ENCODE measurements around the gene INTS6L.

Gene INTS6L

DNA sequence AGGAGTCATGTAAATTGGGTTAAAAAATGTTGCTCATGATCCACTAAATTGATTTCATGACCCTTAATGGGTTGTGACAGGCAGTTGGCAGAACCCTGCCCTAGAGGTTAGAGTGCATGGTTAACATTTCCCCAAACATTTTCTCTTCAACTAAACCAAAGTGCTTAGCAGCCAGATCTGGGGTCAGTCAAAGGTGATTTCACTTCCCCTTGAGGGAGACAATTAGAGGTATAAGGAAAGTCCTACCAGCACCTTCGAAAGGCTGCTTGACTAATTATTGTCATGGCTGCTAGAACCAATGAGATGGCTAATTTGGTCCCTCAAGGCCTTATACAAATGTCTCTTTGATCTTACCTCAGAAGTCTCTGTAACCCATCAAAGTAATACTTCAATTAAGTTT is 30.9 kb upstream of the INTS6L start:
- no peak for DNase-seq (ENCODE audit: extremely low read depth, low read depth)
- TF ChIP-seq, protein P1, sequence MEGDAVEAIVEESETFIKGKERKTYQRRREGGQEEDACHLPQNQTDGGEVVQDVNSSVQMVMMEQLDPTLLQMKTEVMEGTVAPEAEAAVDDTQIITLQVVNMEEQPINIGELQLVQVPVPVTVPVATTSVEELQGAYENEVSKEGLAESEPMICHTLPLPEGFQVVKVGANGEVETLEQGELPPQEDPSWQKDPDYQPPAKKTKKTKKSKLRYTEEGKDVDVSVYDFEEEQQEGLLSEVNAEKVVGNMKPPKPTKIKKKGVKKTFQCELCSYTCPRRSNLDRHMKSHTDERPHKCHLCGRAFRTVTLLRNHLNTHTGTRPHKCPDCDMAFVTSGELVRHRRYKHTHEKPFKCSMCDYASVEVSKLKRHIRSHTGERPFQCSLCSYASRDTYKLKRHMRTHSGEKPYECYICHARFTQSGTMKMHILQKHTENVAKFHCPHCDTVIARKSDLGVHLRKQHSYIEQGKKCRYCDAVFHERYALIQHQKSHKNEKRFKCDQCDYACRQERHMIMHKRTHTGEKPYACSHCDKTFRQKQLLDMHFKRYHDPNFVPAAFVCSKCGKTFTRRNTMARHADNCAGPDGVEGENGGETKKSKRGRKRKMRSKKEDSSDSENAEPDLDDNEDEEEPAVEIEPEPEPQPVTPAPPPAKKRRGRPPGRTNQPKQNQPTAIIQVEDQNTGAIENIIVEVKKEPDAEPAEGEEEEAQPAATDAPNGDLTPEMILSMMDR (IDR thresholded peaks at IDR 0.05; ENCODE audit: low read depth, low read length, missing control alignments), result no peak
- no peak overlapping the region for H3K4me3 ChIP-seq (replicated peaks; ENCODE audit: low read depth, low read length)

DNA sequence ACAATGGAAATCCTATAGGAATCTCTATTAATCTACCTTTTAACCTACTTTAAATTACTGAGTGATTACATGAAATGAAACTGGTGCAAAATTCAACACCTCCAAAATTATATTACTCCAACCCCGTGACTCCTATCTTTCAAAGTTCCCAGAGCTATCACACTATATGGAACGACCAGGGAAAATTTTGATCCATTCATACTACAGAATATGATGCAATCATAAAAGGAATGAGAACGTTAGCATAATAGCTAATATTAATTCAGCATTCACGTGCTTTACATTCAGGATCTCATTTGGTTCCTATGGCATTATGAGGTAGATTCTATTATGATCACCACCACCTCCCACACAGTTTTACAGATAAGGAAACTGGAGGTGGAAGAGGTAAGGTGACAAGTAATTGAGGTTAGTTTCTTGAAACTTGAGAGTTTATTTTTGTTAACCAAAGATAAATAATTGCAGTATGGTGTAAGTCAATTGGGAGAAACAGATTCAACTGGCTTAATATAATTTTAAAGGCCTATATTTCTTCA is 29.4 kb upstream of the INTS6L start:
- DNase-seq (ENCODE audit: extremely low read depth, low read depth), result no peak
- TF ChIP-seq, protein P1 (IDR thresholded peaks at IDR 0.05; ENCODE audit: low read depth, low read length, missing control alignments), result no peak
- no peak overlapping the region for H3K4me3 ChIP-seq (replicated peaks; ENCODE audit: low read depth, low read length)

DNA sequence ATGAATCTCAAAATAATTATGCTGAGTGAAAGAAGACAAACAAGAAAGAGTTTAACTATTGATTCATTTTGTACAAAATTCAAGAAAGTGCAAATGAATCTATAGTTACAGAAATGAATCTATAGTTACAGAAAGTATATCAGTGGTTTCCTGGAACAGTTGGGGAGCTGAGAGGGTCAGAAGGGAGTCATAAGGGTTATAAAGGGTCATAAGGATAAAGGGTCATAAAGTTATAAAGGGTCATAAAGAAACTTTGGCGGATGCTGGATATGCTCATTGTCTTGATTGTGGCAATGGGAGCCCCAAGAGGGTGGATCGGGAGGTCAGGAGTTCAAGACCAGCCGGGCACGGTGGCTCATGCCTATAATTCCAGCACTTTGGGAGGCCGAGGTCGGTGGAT is 26.0 kb upstream of the INTS6L start:
- TF ChIP-seq, protein P1 (IDR thresholded peaks at IDR 0.05; ENCODE audit: low read depth, low read length, missing control alignments), result no peak
- DNase-seq (ENCODE audit: extremely low read depth, low read depth), result no peak
- H3K4me3 ChIP-seq (replicated peaks; ENCODE audit: low read depth, low read length), result no peak overlapping the region

DNA sequence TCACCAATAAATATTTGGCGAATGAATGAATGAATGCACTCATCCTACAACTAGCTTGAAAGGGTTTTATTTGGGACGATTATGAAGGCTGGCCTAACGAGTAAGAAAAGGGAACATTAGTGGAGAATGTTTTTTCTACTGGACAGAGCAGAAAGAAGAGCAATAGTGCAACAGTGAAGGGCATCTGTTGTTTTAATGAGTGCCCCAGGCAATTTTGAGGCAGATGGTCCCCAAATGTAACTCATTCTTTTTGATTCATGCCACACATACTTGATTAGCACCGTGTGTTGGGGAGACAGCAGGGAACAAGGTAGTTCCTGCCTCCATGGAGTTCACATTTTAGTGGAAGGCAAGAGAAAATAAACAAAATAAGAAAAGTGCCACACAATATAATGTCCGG is 22.7 kb upstream of the INTS6L start:
- H3K4me3 ChIP-seq (replicated peaks; ENCODE audit: low read depth, low read length), result no peak overlapping the region
- DNase-seq (ENCODE audit: extremely low read depth, low read depth), result no peak
- TF ChIP-seq, protein P1 (IDR thresholded peaks at IDR 0.05; ENCODE audit: low read depth, low read length, missing control alignments), result no peak

DNA sequence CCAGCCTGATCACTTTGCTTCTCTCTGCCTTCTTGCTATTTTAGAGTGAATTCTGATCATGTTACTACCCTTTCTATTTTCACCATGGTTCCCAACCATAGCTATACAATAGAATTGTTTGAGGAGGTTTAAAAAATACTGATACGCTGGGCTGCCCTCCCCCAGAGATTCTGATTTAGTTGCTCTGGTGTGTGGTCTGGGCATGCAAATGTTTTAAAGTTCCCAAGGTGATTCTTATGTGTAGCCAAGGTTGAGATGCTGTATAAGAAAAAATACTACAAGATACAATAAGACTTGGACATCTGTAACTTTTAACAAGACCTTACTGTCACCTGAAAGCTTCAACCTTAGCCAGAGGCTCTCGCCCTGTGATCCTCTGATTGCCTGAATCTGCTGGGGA is 22.2 kb upstream of the INTS6L start:
- TF ChIP-seq, protein P1 (IDR thresholded peaks at IDR 0.05; ENCODE audit: low read depth, low read length, missing control alignments), result no peak
- DNase-seq (ENCODE audit: extremely low read depth, low read depth), result no peak
- no peak overlapping the region for H3K4me3 ChIP-seq (replicated peaks; ENCODE audit: low read depth, low read length)

DNA sequence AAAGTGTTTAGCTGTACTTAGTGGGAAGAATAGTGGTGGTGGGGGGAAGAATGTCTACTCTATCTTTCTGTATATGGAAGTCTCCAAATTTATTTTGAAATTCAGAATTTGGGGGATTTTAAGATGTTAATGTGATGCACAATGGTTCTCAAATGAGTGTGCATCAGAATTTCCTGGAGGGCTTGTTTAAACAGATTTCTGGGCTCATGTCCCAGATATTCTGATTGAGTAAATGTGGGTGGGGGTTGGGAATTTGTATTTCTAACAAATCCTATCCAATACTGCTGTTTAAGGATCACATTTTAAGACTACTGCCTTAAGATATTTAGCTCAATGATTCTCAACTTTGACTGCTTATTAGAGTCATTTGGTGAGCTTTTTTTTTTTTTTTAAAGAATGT is 15.1 kb upstream of the INTS6L start:
- no peak overlapping the region for H3K4me3 ChIP-seq (replicated peaks; ENCODE audit: low read depth, low read length)
- no peak for DNase-seq (ENCODE audit: extremely low read depth, low read depth)
- TF ChIP-seq, protein P1 (IDR thresholded peaks at IDR 0.05; ENCODE audit: low read depth, low read length, missing control alignments), result no peak

DNA sequence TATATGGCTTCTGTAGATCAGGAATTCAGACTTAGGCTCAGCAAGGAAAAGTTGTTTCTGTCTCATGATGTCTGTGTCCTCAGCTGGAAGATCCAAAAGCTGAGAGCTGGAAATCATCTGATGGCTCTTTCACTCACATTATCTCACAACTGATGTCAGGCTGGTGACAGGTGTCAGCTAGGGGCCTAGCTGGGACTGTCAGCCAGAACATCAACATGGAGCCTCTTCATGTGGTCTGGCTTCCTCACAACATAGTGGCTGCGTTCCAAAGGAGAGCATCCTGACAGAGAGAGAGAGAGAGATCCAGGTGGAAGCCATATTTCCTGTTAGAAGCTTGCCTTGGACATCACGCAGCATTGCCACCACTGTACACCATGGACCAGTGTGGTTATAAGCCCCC is 10.6 kb upstream of the INTS6L start:
- TF ChIP-seq, protein P1 (IDR thresholded peaks at IDR 0.05; ENCODE audit: low read depth, low read length, missing control alignments), result no peak
- H3K4me3 ChIP-seq (replicated peaks; ENCODE audit: low read depth, low read length), result no peak overlapping the region

More for the DNA sequence above, 10.6 kb upstream of the INTS6L start:
- no peak for DNase-seq (ENCODE audit: extremely low read depth, low read depth)

All from HFF-Myc (cell line).